ENCODE measurements around the gene SPAG9. TPM values are rescaled to one million over a fixed set of nuclear protein-coding genes. Genes with fewer than 3 reads are reported as not detected.

SPAG9 gene
- total and polyA plus RNA-seq, 3 experiments from 2014 or later: 10.5 to 43.0 (median 40.6) TPM

DNA sequence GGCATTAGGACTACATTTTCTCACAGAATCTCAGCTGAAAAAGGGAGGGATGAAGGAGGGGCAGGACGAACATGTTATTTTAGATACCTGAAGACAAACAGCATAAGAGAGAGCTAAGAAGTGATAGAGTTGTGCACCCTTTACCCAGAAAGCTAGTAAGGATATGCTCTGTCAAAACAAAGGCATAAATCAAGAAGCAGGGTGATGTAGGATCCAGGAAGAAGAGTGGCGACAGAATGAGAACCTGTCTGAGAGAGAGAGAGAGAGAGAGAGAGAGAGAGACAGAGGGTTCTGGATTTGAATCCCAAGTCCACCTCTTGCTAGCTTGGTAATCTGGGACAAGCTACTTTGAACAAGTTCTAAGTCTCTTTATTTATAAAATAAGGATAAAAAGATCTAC is 103.4 kb downstream of the SPAG9 start:
- H3K27ac ChIP-seq (ENCODE audit: low read depth, low read length): no peak overlapping the region
- ChIA-PET CTCF (interaction anchor here (0.8 to 0.9 kb wide), 2 partner anchors 17 to 136 kb away, joined by 3 read pairs; partner anchors contain the start of gene NME1), POLR2A (no interaction called here)
- no peak overlapping the region for H3K4me3 ChIP-seq (ENCODE audit: low read length)
- Mint-ChIP-seq H3K36me3 (peaks cover 0 to 70% (median 16%) of the 10 kb centered on the region in 3 donors), H3K4me3 (no peak overlapping the region), H3K27me3 (no peaks in the 10 kb centered on the region), H3K27ac (peak overlapping the region in 2 of 8 donors; percentile 2 to 7), H3K9me3 (no peaks in the 10 kb centered on the region), H3K4me1 (no peaks in the 10 kb centered on the region)
- no peaks in the 10 kb centered on the region for H3K4me1 ChIP-seq (ENCODE audit: insufficient read depth, low read length)
- no peaks in the 10 kb centered on the region for H3K9me3 ChIP-seq (ENCODE audit: low read length)
- no peaks in the 10 kb centered on the region for H3K27me3 ChIP-seq (ENCODE audit: insufficient read depth, low read length, poor library complexity, severe bottlenecking)
- H3K36me3 ChIP-seq (ENCODE audit: insufficient read depth, low read length): peaks cover 19% of the 10 kb centered on the region
- no peak for DNase-seq

DNA sequence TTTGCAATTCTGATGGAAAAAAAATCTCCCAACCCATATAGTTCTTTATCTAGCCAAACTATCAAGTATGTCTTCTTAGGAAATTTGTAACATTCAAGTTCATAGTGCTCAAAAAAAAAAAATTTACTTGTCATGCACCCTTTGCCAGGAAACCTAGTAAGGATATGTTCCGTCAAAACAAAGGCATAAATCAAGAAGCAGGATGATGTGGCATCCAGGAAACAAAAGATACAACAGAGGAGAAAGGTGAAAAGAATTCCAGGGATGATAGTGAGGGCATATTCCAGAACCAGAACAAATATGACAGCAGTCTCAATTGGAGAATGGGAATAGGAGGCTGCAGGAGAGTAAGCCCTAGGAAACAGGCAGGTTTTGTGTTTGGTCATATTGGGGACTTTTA is 104.6 kb downstream of the SPAG9 start:
- no peaks in the 10 kb centered on the region for H3K4me1 ChIP-seq (ENCODE audit: insufficient read depth, low read length)
- H3K27ac ChIP-seq (ENCODE audit: low read depth, low read length): no peak overlapping the region
- Mint-ChIP-seq H3K27ac (peak overlapping the region in 1 of 8 donors; percentile 49), H3K36me3 (peaks cover 0 to 75% (median 16%) of the 10 kb centered on the region in 3 donors), H3K27me3 (no peaks in the 10 kb centered on the region), H3K9me3 (no peaks in the 10 kb centered on the region), H3K4me1 (no peaks in the 10 kb centered on the region), H3K4me3 (no peak overlapping the region)
- peaks cover 19% of the 10 kb centered on the region for H3K36me3 ChIP-seq (ENCODE audit: insufficient read depth, low read length)
- H3K9me3 ChIP-seq (ENCODE audit: low read length): no peaks in the 10 kb centered on the region
- H3K4me3 ChIP-seq (ENCODE audit: low read length): no peak overlapping the region
- no peak for DNase-seq
- ChIA-PET POLR2A (no interaction called here), CTCF (no interaction called here)
- no peaks in the 10 kb centered on the region for H3K27me3 ChIP-seq (ENCODE audit: insufficient read depth, low read length, poor library complexity, severe bottlenecking)

DNA sequence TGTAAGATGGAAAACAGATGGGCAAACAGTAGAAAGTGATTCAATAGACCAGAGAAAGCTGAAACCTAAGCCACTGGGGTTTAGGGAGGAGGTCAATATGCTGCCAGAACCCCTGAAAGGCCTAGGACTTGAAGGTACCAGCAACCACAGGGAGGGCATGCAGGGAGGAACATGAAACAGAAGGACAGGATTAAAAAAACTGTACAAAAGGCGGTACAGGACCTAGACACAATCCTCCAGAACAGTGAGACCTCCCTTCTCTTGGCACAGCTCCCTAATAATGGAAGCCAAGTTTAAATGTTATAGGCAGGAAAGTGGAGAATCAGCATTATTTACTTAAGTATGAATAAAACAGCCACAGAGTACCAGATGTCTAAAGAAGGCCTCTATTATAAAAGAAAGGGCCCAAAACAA is 105.5 kb downstream of the SPAG9 start:
- Histone ChIP-seq H3K27ac (ENCODE audit: low read depth, low read length) (no peak overlapping the region), H3K4me1 (ENCODE audit: insufficient read depth, low read length) (no peaks in the 10 kb centered on the region), H3K27me3 (ENCODE audit: insufficient read depth, low read length, poor library complexity, severe bottlenecking) (no peaks in the 10 kb centered on the region), H3K36me3 (ENCODE audit: insufficient read depth, low read length) (peaks cover 12% of the 10 kb centered on the region), H3K4me3 (ENCODE audit: low read length) (no peak overlapping the region), H3K9me3 (ENCODE audit: low read length) (no peaks in the 10 kb centered on the region)
- ChIA-PET CTCF (interaction anchor here (1.3 to 1.5 kb wide), 3 partner anchors 13 to 138 kb away, joined by 3 to 6 read pairs (median 4); partner anchors contain the start of gene NME1), POLR2A (no interaction called here)
- no peak for DNase-seq
- Mint-ChIP-seq H3K27me3 (no peaks in the 10 kb centered on the region), H3K36me3 (peaks cover 0 to 76% (median 21%) of the 10 kb centered on the region in 3 donors), H3K9me3 (no peaks in the 10 kb centered on the region), H3K4me3 (no peak overlapping the region), H3K27ac (peak overlapping the region in 1 of 8 donors; percentile 79), H3K4me1 (peaks cover 0 to 1% (median 0%) of the 10 kb centered on the region in 3 donors)

DNA sequence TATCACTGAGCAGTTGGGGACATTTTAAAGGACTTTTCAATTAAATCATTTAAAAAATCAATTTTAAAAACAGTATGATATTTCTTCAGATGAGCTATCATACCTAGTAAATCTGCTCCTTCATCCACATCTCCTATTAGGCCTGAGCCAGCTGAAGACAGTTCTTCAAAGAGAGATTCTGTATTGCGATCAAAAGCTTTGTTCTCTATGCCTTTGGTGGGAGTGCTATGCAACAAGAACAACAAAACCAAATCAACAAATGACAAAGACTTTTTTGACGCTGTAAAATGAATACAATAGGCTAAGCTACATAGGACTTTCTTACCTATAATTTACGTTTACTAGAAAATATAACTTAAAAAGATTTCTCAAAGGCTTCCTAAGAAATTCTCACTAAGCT is 106.5 kb downstream of the SPAG9 start:
- Mint-ChIP-seq H3K9me3 (no peaks in the 10 kb centered on the region), H3K27ac (no peak overlapping the region), H3K36me3 (peaks cover 0 to 72% (median 19%) of the 10 kb centered on the region in 3 donors), H3K4me3 (no peak overlapping the region), H3K27me3 (no peaks in the 10 kb centered on the region), H3K4me1 (peaks cover 0 to 1% (median 0%) of the 10 kb centered on the region in 3 donors)
- POLR2A ChIA-PET: interaction anchor here (0.6 to 1.1 kb wide), 2 partner anchors 12 to 157 kb away, joined by 3 to 8 read pairs; no protein-coding TSS in a partner anchor
- Histone ChIP-seq H3K27ac (ENCODE audit: low read depth, low read length) (no peak overlapping the region), H3K4me3 (ENCODE audit: low read length) (no peak overlapping the region), H3K9me3 (ENCODE audit: low read length) (no peaks in the 10 kb centered on the region), H3K4me1 (ENCODE audit: insufficient read depth, low read length) (no peaks in the 10 kb centered on the region), H3K36me3 (ENCODE audit: insufficient read depth, low read length) (peaks cover 12% of the 10 kb centered on the region), H3K27me3 (ENCODE audit: insufficient read depth, low read length, poor library complexity, severe bottlenecking) (no peaks in the 10 kb centered on the region)
- CTCF ChIA-PET: interaction anchor here (1.3 to 1.5 kb wide), 3 partner anchors 12 to 139 kb away, joined by 3 to 6 read pairs (median 4); partner anchors contain the start of gene NME1
- DNase-seq: no peak

DNA sequence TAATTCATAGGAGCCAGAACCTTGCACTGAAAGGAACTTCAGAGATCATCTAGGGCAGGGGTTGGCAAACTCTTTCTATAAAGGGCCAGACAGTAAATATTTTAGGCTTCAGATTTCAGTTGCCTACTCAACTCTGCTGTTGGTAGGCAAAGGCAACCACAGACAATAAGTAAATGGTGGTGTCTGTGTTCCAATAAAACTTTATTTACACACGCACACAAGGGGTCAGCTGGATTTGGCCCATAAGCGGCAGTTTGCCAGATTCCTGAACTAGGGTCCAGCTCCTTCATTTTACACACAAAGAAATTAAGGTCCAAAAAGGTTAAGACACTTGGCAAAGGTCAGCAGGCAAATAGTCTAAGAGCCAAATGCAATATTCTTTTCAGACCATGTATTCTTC is 107.3 kb downstream of the SPAG9 start:
- no peak overlapping the region for H3K27ac Mint-ChIP-seq
- Histone ChIP-seq H3K27me3 (ENCODE audit: insufficient read depth, low read length, poor library complexity, severe bottlenecking) (no peaks in the 10 kb centered on the region), H3K27ac (ENCODE audit: low read depth, low read length) (no peak overlapping the region), H3K4me1 (ENCODE audit: insufficient read depth, low read length) (no peaks in the 10 kb centered on the region), H3K4me3 (ENCODE audit: low read length) (no peak overlapping the region), H3K36me3 (ENCODE audit: insufficient read depth, low read length) (peaks cover 12% of the 10 kb centered on the region), H3K9me3 (ENCODE audit: low read length) (no peaks in the 10 kb centered on the region)
- peaks cover 0 to 68% (median 19%) of the 10 kb centered on the region in 3 donors for H3K36me3 Mint-ChIP-seq
- DNase-seq: no peak
- H3K4me1 Mint-ChIP-seq: peaks cover 0 to 1% (median 0%) of the 10 kb centered on the region in 3 donors
- H3K4me3 Mint-ChIP-seq: no peak overlapping the region
- no peaks in the 10 kb centered on the region for H3K9me3 Mint-ChIP-seq
- no peaks in the 10 kb centered on the region for H3K27me3 Mint-ChIP-seq
- CTCF ChIA-PET: no interaction called here
- POLR2A ChIA-PET: no interaction called here

DNA sequence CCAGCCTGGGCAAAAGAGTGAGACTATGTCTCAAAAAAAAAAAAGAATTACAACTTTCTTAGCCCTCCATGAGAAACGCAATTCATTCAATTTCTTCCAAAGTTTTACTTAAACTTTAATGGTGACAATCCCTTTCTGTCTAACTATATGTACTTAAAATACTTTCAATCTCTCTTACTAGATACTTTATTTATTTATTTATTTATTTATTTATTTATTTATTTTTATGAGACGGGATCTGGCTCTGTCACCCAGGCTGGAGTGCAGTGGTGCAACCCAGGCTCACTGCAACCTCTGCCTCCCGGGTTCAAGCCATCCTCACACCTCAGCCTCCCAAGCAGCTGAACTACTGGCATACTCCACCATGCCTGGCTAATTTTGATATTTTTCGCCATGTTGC is 108.1 kb downstream of the SPAG9 start:
- Mint-ChIP-seq H3K36me3 (peaks cover 0 to 65% (median 19%) of the 10 kb centered on the region in 3 donors), H3K4me1 (peaks cover 0 to 1% (median 0%) of the 10 kb centered on the region in 3 donors), H3K9me3 (no peaks in the 10 kb centered on the region), H3K27me3 (no peaks in the 10 kb centered on the region), H3K27ac (no peak overlapping the region), H3K4me3 (no peak overlapping the region)
- Histone ChIP-seq H3K4me3 (ENCODE audit: low read length) (no peak overlapping the region), H3K9me3 (ENCODE audit: low read length) (no peaks in the 10 kb centered on the region), H3K27me3 (ENCODE audit: insufficient read depth, low read length, poor library complexity, severe bottlenecking) (no peaks in the 10 kb centered on the region), H3K27ac (ENCODE audit: low read depth, low read length) (no peak overlapping the region), H3K36me3 (ENCODE audit: insufficient read depth, low read length) (peaks cover 17% of the 10 kb centered on the region), H3K4me1 (ENCODE audit: insufficient read depth, low read length) (no peaks in the 10 kb centered on the region)
- no peak for DNase-seq
- ChIA-PET CTCF (no interaction called here), POLR2A (no interaction called here)

DNA sequence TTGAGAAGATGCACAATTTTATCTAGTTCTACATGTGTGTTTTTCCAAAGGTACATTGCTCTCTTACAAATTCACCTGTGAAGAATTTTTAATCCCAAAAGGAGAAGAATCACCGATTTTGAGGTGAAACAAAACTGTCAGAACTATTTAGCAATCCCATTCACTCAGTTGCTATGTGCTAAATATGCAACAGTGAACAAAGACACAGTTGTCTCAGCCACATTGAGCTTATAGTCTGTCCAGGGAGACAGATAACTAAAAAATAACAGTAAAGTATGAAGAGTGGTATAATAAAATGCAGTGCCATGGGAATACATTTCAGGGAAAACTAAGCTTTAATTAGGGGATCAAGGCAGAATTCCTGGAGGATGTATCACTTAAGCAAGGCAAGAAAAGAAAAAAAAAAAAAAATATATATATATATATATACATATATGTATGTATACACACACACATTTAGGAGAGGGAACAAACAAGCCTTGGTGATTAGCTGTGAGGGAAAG is 110.4 kb downstream of the SPAG9 start:
- Histone ChIP-seq H3K4me3 (ENCODE audit: low read length) (no peak overlapping the region), H3K27ac (ENCODE audit: low read depth, low read length) (no peak overlapping the region), H3K4me1 (ENCODE audit: insufficient read depth, low read length) (no peaks in the 10 kb centered on the region), H3K36me3 (ENCODE audit: insufficient read depth, low read length) (peaks cover 16% of the 10 kb centered on the region), H3K27me3 (ENCODE audit: insufficient read depth, low read length, poor library complexity, severe bottlenecking) (no peaks in the 10 kb centered on the region), H3K9me3 (ENCODE audit: low read length) (no peaks in the 10 kb centered on the region)
- ChIA-PET POLR2A (no interaction called here), CTCF (interaction anchor here (1.0 to 1.2 kb wide), 2 partner anchors 11 to 31 kb away, joined by 3 read pairs; no protein-coding TSS in a partner anchor)
- no peak for DNase-seq
- Mint-ChIP-seq H3K27ac (peak overlapping the region in 1 of 8 donors; percentile 8), H3K36me3 (peaks cover 4 to 64% (median 16%) of the 10 kb centered on the region in 3 donors), H3K9me3 (no peaks in the 10 kb centered on the region), H3K4me1 (peaks cover 0 to 1% (median 0%) of the 10 kb centered on the region in 3 donors), H3K27me3 (no peaks in the 10 kb centered on the region), H3K4me3 (no peak overlapping the region)

DNA sequence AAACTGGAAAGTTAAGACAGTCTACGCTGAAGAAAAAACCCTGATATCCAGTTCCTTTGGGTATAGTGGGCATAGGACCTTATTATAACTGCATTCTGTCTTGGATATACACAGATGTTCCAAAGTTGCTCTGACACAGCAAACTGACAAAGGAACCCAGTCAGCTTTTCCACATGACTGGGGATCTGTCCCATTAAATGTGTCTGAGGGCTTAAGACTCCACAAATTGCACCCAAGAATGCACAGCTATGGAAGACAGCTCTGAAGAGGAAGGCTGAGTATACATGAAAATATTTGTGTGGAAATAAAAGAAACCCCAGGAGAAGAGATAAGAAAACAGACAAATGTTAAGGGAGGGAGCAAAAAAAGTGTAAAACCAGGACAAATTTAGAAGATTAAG is 114.1 kb downstream of the SPAG9 start:
- Mint-ChIP-seq H3K27me3 (no peaks in the 10 kb centered on the region), H3K4me1 (peaks cover 0 to 1% (median 0%) of the 10 kb centered on the region in 3 donors), H3K36me3 (peaks cover 4 to 61% (median 17%) of the 10 kb centered on the region in 3 donors), H3K27ac (peak overlapping the region in 5 of 8 donors; percentile 30 to 62 (median 48)), H3K9me3 (no peaks in the 10 kb centered on the region), H3K4me3 (no peak overlapping the region)
- H3K9me3 ChIP-seq (ENCODE audit: low read length): no peaks in the 10 kb centered on the region
- no peak for DNase-seq
- no peaks in the 10 kb centered on the region for H3K27me3 ChIP-seq (ENCODE audit: insufficient read depth, low read length, poor library complexity, severe bottlenecking)
- H3K4me1 ChIP-seq (ENCODE audit: insufficient read depth, low read length): no peaks in the 10 kb centered on the region
- ChIA-PET POLR2A (no interaction called here), CTCF (interaction anchor here (1.1 kb wide), 1 partner anchor 50 kb away, joined by 3 read pairs; no protein-coding TSS in a partner anchor)
- H3K4me3 ChIP-seq (ENCODE audit: low read length): no peak overlapping the region
- H3K27ac ChIP-seq (ENCODE audit: low read depth, low read length): no peak overlapping the region
- peaks cover 4% of the 10 kb centered on the region for H3K36me3 ChIP-seq (ENCODE audit: insufficient read depth, low read length)
